Measurements from ENCODE around the gene NXPE1.

GRCh38 chr11:114606003-114606801 lies 46.5 kb upstream of the NXPE1 start:
- no peak for TF ChIP-seq POLR2A (IDR thresholded peaks at IDR 0.05)
- TF ChIP-seq CTCF (IDR thresholded peaks at IDR 0.05) = no peak

All from ovary (tissue), 3 donors.